GM18870 (cell line): ENCODE measurements around the gene UBE2D1.
A peak's percentile ranks its signal among the peaks of the same experiment; 100 is the strongest.
"Not testable (repeated sequence)": the region's sequence is repeated elsewhere in the genome, so short reads cannot be mapped to it uniquely, and the experiment has no call there.

ENCODE experiments used
- ATAC-seq: cut with Tn5 transposase; IDR thresholded peaks from one replicate; pipeline ENCODE4 v1.9.1; 2021; ENCODE audit warnings: moderate library complexity; ENCODE audit not compliant: unreplicated experiment

UBE2D1 gene

GRCh38 chr10:58373442-58373827 is 38.6 kb downstream of the UBE2D1 start:
- peak; percentile 1 for ATAC-seq

- ATAC-seq = no peak
Measured at GRCh38 chr10:58382489-58382995, 47.7 kb downstream of the UBE2D1 start.

- peak; percentile 87 for ATAC-seq
Measured at GRCh38 chr10:58384095-58384494, 49.3 kb downstream of the UBE2D1 start.

- ATAC-seq = no peak
Measured at GRCh38 chr10:58384544-58384998, 49.8 kb downstream of the UBE2D1 start.

GRCh38 chr10:58384999-58385783 is 50.4 kb downstream of the UBE2D1 start, which contains the start of gene TFAM:
TFAM (plus strand) TSS chr10:58385410; CDS start chr10:58385548, 138 bp downstream.
- peak; percentile 63 for ATAC-seq

- ATAC-seq = peak; percentile 5
Measured at GRCh38 chr10:58385784-58386112, 50.9 kb downstream of the UBE2D1 start.

GRCh38 chr10:58389024-58389423 is 54.2 kb downstream of the UBE2D1 start:
- no peak for ATAC-seq

GRCh38 chr10:58393317-58393716 is 58.5 kb downstream of the UBE2D1 start:
- no peak for ATAC-seq

- ATAC-seq = no peak
Measured at GRCh38 chr10:58394471-58394870, 59.7 kb downstream of the UBE2D1 start.

GRCh38 chr10:58396057-58396456 is 61.3 kb downstream of the UBE2D1 start:
- ATAC-seq = no peak

GRCh38 chr10:58397830-58398229 is 63.0 kb downstream of the UBE2D1 start:
- no peak for ATAC-seq

GRCh38 chr10:58399410-58399809 is 64.6 kb downstream of the UBE2D1 start:
- no peak for ATAC-seq

GRCh38 chr10:58400609-58401008 is 65.8 kb downstream of the UBE2D1 start:
- no peak for ATAC-seq

GRCh38 chr10:58404001-58404400 is 69.2 kb downstream of the UBE2D1 start:
- no peak for ATAC-seq

- ATAC-seq = no peak
Measured at GRCh38 chr10:58409956-58410610, 75.3 kb downstream of the UBE2D1 start.

GRCh38 chr10:58412502-58412961 is 77.7 kb downstream of the UBE2D1 start:
- ATAC-seq = no peak

GRCh38 chr10:58414270-58415041 is 79.7 kb downstream of the UBE2D1 start:
- no peak for ATAC-seq

- ATAC-seq = no peak
Measured at GRCh38 chr10:58415757-58416156, 81.0 kb downstream of the UBE2D1 start.

- ATAC-seq = not testable (repeated sequence)
Measured at GRCh38 chr10:58417902-58418301, 83.1 kb downstream of the UBE2D1 start.
